ENCODE results near the gene FAM167B. TPM values are rescaled to one million over a fixed set of nuclear protein-coding genes. Genes with fewer than 3 reads are reported as not detected.
A peak's percentile ranks its signal among the peaks of the same experiment; 100 is the strongest.

Gene FAM167B
- total and polyA plus RNA-seq, 2 of the 4 experiments (the other 2 are of a cell fraction) = 0.18 to 0.53 TPM

- BruUV-seq (replicated peaks) = no TSS peak
- peaks cover 6% of the 10 kb centered on the region for H3K4me1 ChIP-seq (ENCODE audit: control insufficient read depth, insufficient read depth, low read length)
- POLR2A ChIA-PET (ENCODE audit: unreplicated experiment) = no interaction called here
- peaks cover 6% of the 10 kb centered on the region; the same call in 1 of the 2 replicates for H3K9me1 ChIP-seq (ENCODE audit: insufficient read depth, low read length)
- H3K14ac ChIP-seq (replicated peaks; ENCODE audit: low read depth, low read length) = no peak within 1 kb of the TSS
- no peak within 1 kb of the TSS for H2BK120ac ChIP-seq (ENCODE audit: low read depth, low read length)
- 83% methylated on average over 1 of the region's 5 CpGs; no CpG with 5 or more reads in 1 of the 2 experiments for WGBS, 2 experiments (ENCODE audit: extremely low coverage in 2 of 2, insufficient read length in 1 of 2)
- H3K27ac ChIP-seq (ENCODE audit: insufficient read depth, low read length) = no peak within 1 kb of the TSS
- no peak within 1 kb of the TSS for H3K23ac ChIP-seq (ENCODE audit: low read depth, low read length)
- CTCF ChIA-PET = interaction anchor here (0.6 to 1.6 kb wide), 2 partner anchors 100 to 192 kb away, joined by 3 to 6 read pairs; no protein-coding TSS in a partner anchor
- H3K4ac ChIP-seq (ENCODE audit: low read depth, low read length) = no peak within 1 kb of the TSS
- H3K27me3 ChIP-seq (ENCODE audit: control insufficient read depth, insufficient read depth, low read length) = no peaks in the 10 kb centered on the region
- no peaks in the 10 kb centered on the region; the same call in 1 of the 2 replicates for H4K20me1 ChIP-seq (ENCODE audit: insufficient read depth, low read length)
- TF ChIP-seq MAZ (IDR thresholded peaks at IDR 0.05; ENCODE audit: borderline replicate concordance, low read depth, low read length) = no peak
- TF ChIP-seq CEBPB (IDR thresholded peaks at IDR 0.05; ENCODE audit: low read depth, low read length) = no peak
- TF ChIP-seq CHD1 (IDR thresholded peaks at IDR 0.05; ENCODE audit: low read depth, low read length) = no peak
- no peak for TF ChIP-seq NFE2L2 (IDR thresholded peaks at IDR 0.05; ENCODE audit: low read depth, low read length)
- no peak for TF ChIP-seq RCOR1 (IDR thresholded peaks at IDR 0.05; ENCODE audit: insufficient replicate concordance, low read length)
- TF ChIP-seq, protein P1, sequence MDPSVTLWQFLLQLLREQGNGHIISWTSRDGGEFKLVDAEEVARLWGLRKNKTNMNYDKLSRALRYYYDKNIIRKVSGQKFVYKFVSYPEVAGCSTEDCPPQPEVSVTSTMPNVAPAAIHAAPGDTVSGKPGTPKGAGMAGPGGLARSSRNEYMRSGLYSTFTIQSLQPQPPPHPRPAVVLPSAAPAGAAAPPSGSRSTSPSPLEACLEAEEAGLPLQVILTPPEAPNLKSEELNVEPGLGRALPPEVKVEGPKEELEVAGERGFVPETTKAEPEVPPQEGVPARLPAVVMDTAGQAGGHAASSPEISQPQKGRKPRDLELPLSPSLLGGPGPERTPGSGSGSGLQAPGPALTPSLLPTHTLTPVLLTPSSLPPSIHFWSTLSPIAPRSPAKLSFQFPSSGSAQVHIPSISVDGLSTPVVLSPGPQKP (IDR thresholded peaks at IDR 0.05; ENCODE audit: borderline replicate concordance, low read depth, low read length) = no peak
- TF ChIP-seq MAFK (IDR thresholded peaks at IDR 0.05; ENCODE audit: low read depth, low read length) = no peak
- TF ChIP-seq RFX5 (IDR thresholded peaks at IDR 0.05; ENCODE audit: low read depth, low read length) = no peak
- TF ChIP-seq POLR2A (IDR thresholded peaks at IDR 0.05; ENCODE audit: low read depth, low read length) = no peak
- TF ChIP-seq CTCF (conservative IDR thresholded peaks at IDR 0.05; ENCODE audit: low read depth, low read length) = no peak
- TF ChIP-seq BHLHE40 (IDR thresholded peaks at IDR 0.05; ENCODE audit: low read depth, low read length) = no peak
- no peak for TF ChIP-seq USF2 (IDR thresholded peaks at IDR 0.05; ENCODE audit: low read depth, low read length)
- TF ChIP-seq FOS (IDR thresholded peaks at IDR 0.05; ENCODE audit: low read depth, low read length) = no peak
- TF ChIP-seq MXI1 (IDR thresholded peaks at IDR 0.05; ENCODE audit: borderline replicate concordance, low read depth, low read length) = no peak
- TF ChIP-seq SMC3 (IDR thresholded peaks at IDR 0.05; ENCODE audit: low read depth, low read length) = no peak
- no peak for TF ChIP-seq RAD21 (IDR thresholded peaks at IDR 0.05; ENCODE audit: low read length)
- dilution Hi-C loops (cut with HindIII; ENCODE audit: low sequenced_read_pairs, unreplicated experiment) = no loop called here
- no peak within 1 kb of the TSS for H2BK15ac ChIP-seq (ENCODE audit: low read depth, low read length)
- H3K4me2 ChIP-seq (ENCODE audit: low read depth, low read length) = no peak within 1 kb of the TSS
- H2AK5ac ChIP-seq (ENCODE audit: low read depth, low read length) = no peak within 1 kb of the TSS
- peaks cover 11 to 27% of the 10 kb centered on the region in 2 experiments for H3K79me1 ChIP-seq (ENCODE audit: low read depth in 1 of 2, low read length in 2 of 2)
- H4K91ac ChIP-seq (ENCODE audit: insufficient read depth, low read depth, low read length) = no peak within 1 kb of the TSS
- no peaks in the 10 kb centered on the region for H3K9me3 ChIP-seq (ENCODE audit: control insufficient read depth, insufficient read depth, low read length)
- H3K36me3 ChIP-seq (ENCODE audit: control insufficient read depth, insufficient read depth, low read length) = peaks cover 5% of the 10 kb centered on the region; the same call in 1 of the 2 replicates
- H3K18ac ChIP-seq (ENCODE audit: low read depth, low read length) = no peak within 1 kb of the TSS
- H3K56ac ChIP-seq (ENCODE audit: extremely low read depth, insufficient read depth, low read length) = no peak within 1 kb of the TSS
- H3K4me3 ChIP-seq (ENCODE audit: insufficient read depth, low read depth, low read length) = no peak within 1 kb of the TSS
- ATAC-seq (ENCODE audit: low read depth) (no peak), DNase-seq (peak; percentile 37)
- no peak within 1 kb of the TSS for H2AFZ ChIP-seq (replicated peaks; ENCODE audit: low read length, poor library complexity)
- in situ Hi-C loops (cut with MboI; ENCODE audit: low sequenced_read_pairs) = no loop called here
- H3K9ac ChIP-seq (ENCODE audit: low read depth, low read length) = no peak within 1 kb of the TSS
- intact Hi-C loops (cut with micrococcal nuclease) = no loop called here
- no peak within 1 kb of the TSS for H4K5ac ChIP-seq (ENCODE audit: low read depth, low read length)
- H2BK5ac ChIP-seq (ENCODE audit: low read depth, low read length, poor library complexity, severe bottlenecking) = no peak within 1 kb of the TSS
- H2BK20ac ChIP-seq (ENCODE audit: low read depth, low read length) = no peak within 1 kb of the TSS
- H2AK9ac ChIP-seq (replicated peaks; ENCODE audit: low read depth, low read length, poor library complexity) = no peak within 1 kb of the TSS
- no peak within 1 kb of the TSS for H4K8ac ChIP-seq (ENCODE audit: low read depth in 2 of 2, low read length in 2 of 2)
Measured at GRCh38 chr1:32208891-32209328, 38.1 kb upstream of the FAM167B start, which contains the start of gene DCDC2B. TSS of gene DCDC2B (plus strand) at chr1:32209089. CDS start at chr1:32209094, 5 bp downstream.

Measured in IMR-90 (cell line).